DND-41 (cell line): ENCODE results near the gene MUC15.

Experiments
- ATAC-seq: fragments of 200-7000 bp; cut with Tn5 transposase; 3 replicates; pipeline ENCODE4 v1.9.1; 2021; ENCODE audit warnings: low read depth; ENCODE audit not compliant: insufficient read depth
- DNase-seq: peaks from one replicate; pipeline ENCODE4 v3.0.0-alpha.2; 2020
- H2AFZ ChIP-seq: 2 replicates; pipeline ENCODE4 v1.6.0; 2012; ENCODE audit warnings: low read depth, low read length
- H3K27ac ChIP-seq: 2 replicates; pipeline ENCODE4 v1.5.1; 2012; ENCODE audit warnings: low read length, inconsistent platforms
- H3K27me3 ChIP-seq: fragments of 200-600 bp; sonication (generic); 2 replicates; pipeline ENCODE4 v1.6.0; 2012; ENCODE audit warnings: low read length, mild to moderate bottlenecking, inconsistent platforms; ENCODE audit not compliant: insufficient read depth, poor library complexity
- H3K36me3 ChIP-seq: 2 replicates; pipeline ENCODE4 v1.5.1; 2012; ENCODE audit warnings: low read length, inconsistent platforms; ENCODE audit not compliant: insufficient read depth
- H3K4me1 ChIP-seq: 2 replicates; pipeline ENCODE4 v1.5.1; 2012; ENCODE audit warnings: mild to moderate bottlenecking, low read length; ENCODE audit not compliant: insufficient read depth
- H3K4me2 ChIP-seq: 2 replicates; pipeline ENCODE4 v1.6.0; 2012; ENCODE audit warnings: mild to moderate bottlenecking, moderate library complexity, low read length, inconsistent platforms; ENCODE audit not compliant: insufficient read depth
- H3K4me3 ChIP-seq, 2 experiments: fragments of 200-600 bp in 1 of 2; shearing (Covaris generic) in 1 of 2; 2 replicates each; pipeline ENCODE4 v1.5.1; 2012 to 2016; ENCODE audit warnings: inconsistent platforms in 2 of 2, low read length in 2 of 2, mild to moderate bottlenecking in 2 of 2, low read depth in 1 of 2, moderate library complexity in 1 of 2
- H3K79me2 ChIP-seq: 2 replicates; pipeline ENCODE4 v1.6.0; 2012; ENCODE audit warnings: low read length, inconsistent platforms; ENCODE audit not compliant: insufficient read depth
- H3K9ac ChIP-seq: 2 replicates; pipeline ENCODE4 v1.6.0; 2012; ENCODE audit warnings: low read depth, mild to moderate bottlenecking, inconsistent platforms, low read length, moderate library complexity
- H3K9me3 ChIP-seq: 2 replicates; pipeline ENCODE4 v1.5.1; 2012; ENCODE audit warnings: low read length, moderate library complexity, mild to moderate bottlenecking, inconsistent platforms; ENCODE audit not compliant: insufficient read depth, severe bottlenecking
- H4K20me1 ChIP-seq: 2 replicates; pipeline ENCODE4 v1.6.0; 2012; ENCODE audit warnings: low read length; ENCODE audit not compliant: insufficient read depth
- CTCF ChIP-seq: IDR thresholded peaks from 2 replicates; pipeline ENCODE4 v1.5.1; 2012; ENCODE audit warnings: borderline replicate concordance, low read length, moderate library complexity, mild to moderate bottlenecking; ENCODE audit not compliant: poor library complexity, severe bottlenecking; ENCODE audit errors: extremely low read depth
- EZH2 ChIP-seq: IDR thresholded peaks from 3 replicates; pipeline ENCODE4 v1.6.1; 2012; ENCODE audit warnings: borderline replicate concordance, low read depth, mild to moderate bottlenecking, moderate library complexity, low read length, inconsistent platforms; ENCODE audit not compliant: severe bottlenecking

Gene MUC15

GRCh38 chr11:26551186-26551801 is 20.8 kb downstream of the MUC15 start:
- H3K9me3 ChIP-seq, result no peaks in the 10 kb centered on the region
- DNase-seq (no peak), ATAC-seq (no peak)
- H3K27ac ChIP-seq, result no peak overlapping the region
- no peaks in the 10 kb centered on the region for H3K4me1 ChIP-seq
- H3K36me3 ChIP-seq, result no peaks in the 10 kb centered on the region
- no peaks in the 10 kb centered on the region for H3K27me3 ChIP-seq
- H3K4me3 ChIP-seq, result no peak overlapping the region
- H2AFZ ChIP-seq, result no peak overlapping the region
- H3K79me2 ChIP-seq, result no peaks in the 10 kb centered on the region
- H3K4me2 ChIP-seq, result no peak overlapping the region
- TF ChIP-seq CTCF (peak; percentile 34), EZH2 (no peak)
- H4K20me1 ChIP-seq, result no peaks in the 10 kb centered on the region
- no peak overlapping the region for H3K9ac ChIP-seq

DNA sequence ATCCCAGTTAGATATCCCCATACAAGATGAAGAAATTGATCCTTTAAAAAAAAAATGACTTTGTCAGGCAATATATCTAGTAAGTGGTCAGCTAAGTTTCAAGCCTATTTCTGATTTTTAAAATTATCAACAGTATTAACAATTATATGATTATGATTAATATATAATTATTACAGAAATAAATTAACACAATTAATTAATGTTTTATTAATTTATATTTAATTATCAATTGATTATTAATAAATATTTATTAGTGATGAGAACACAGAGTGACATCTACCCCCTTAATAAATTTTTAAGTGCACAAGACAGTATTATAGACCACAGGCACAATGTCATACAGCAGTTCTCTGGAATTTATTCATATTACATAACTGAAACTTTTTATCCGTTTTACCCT is 22.0 kb downstream of the MUC15 start:
- no peak for TF ChIP-seq EZH2
- TF ChIP-seq CTCF, result no peak
- Histone ChIP-seq H3K27me3 (no peaks in the 10 kb centered on the region), H3K4me1 (no peaks in the 10 kb centered on the region), H3K4me3 (no peak overlapping the region), H3K27ac (no peak overlapping the region), H3K79me2 (no peaks in the 10 kb centered on the region), H4K20me1 (no peaks in the 10 kb centered on the region), H3K9ac (no peak overlapping the region), H3K36me3 (no peaks in the 10 kb centered on the region), H3K4me2 (no peak overlapping the region), H2AFZ (no peak overlapping the region), H3K9me3 (no peaks in the 10 kb centered on the region)
- DNase-seq (no peak), ATAC-seq (no peak)

DNA sequence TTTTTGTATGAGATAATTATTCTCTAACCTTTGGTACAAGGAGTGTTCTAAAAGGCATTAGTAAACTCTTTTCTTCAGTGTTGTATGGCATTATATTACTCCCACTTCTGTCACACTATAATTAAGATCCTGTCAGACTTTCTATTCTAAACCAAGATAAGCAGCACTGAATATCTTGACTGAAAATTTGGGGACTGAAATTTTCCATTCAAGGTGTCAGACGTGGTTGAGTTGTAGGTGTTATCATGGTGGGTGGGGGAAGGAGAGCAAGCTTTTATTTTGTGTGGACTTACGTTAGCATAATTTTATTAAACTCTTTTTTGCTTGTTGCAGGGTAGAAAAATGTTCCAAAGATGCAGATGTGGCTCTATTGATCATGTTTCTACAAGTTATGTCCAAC is 22.9 kb downstream of the MUC15 start:
- no peaks in the 10 kb centered on the region for H3K36me3 ChIP-seq
- H3K9me3 ChIP-seq, result no peaks in the 10 kb centered on the region
- DNase-seq, result no peak
- ATAC-seq, result no peak
- TF ChIP-seq EZH2, result no peak
- no peak for TF ChIP-seq CTCF
- no peak overlapping the region for H3K4me3 ChIP-seq
- no peak overlapping the region for H3K9ac ChIP-seq
- H3K4me2 ChIP-seq, result no peak overlapping the region
- no peaks in the 10 kb centered on the region for H3K79me2 ChIP-seq
- no peaks in the 10 kb centered on the region for H4K20me1 ChIP-seq
- H2AFZ ChIP-seq, result no peak overlapping the region
- H3K4me1 ChIP-seq, result no peaks in the 10 kb centered on the region
- H3K27me3 ChIP-seq, result no peaks in the 10 kb centered on the region
- no peak overlapping the region for H3K27ac ChIP-seq
